Coronary artery (tissue), 2 donors: ENCODE data around the gene ABCA13.

Source experiments
- DNase-seq: peaks from one replicate; pipeline ENCODE4 v3.0.0-alpha.2; 2017; ENCODE audit warnings: low spot score
- H3K27ac ChIP-seq, 2 donors: fragments of 200-600 bp; sonication (generic); one replicate each; pipeline ENCODE4 v1.5.1; 2016 to 2019
- H3K4me3 ChIP-seq: fragments of 200-600 bp; sonication (generic); 2 replicates; pipeline ENCODE4 v1.5.1; 2016; ENCODE audit warnings: mild to moderate bottlenecking, moderate library complexity
- TF ChIP-seq, protein P1 (sequence below): fragments of 200-600 bp; sonication (generic); IDR thresholded peaks from one replicate; pipeline ENCODE4 v1.5.1; 2019; ENCODE audit warnings: antibody characterized with exemption

ABCA13 gene

DNA sequence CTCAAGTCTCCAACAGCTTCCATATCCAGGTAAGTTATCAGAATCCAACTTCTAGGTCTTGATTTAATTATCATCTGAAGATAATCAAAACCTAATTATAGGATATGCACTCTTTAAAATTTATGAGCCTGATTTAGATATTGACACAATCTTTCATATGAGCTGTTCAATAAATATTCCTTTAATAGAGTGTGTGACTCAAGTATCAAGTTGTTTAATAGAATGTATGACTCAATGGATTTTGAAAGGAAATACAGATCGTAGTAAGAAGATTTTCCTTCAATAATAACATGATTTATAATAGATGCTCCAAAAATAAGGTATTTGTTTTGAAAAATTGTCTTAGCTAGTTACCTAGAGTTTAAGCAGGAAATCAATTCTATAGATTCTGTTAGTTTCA is 97.8 kb downstream of the ABCA13 start:
- no peak for DNase-seq
- H3K4me3 ChIP-seq: no peak overlapping the region
- no peak overlapping the region for H3K27ac ChIP-seq
- TF ChIP-seq, protein P1, sequence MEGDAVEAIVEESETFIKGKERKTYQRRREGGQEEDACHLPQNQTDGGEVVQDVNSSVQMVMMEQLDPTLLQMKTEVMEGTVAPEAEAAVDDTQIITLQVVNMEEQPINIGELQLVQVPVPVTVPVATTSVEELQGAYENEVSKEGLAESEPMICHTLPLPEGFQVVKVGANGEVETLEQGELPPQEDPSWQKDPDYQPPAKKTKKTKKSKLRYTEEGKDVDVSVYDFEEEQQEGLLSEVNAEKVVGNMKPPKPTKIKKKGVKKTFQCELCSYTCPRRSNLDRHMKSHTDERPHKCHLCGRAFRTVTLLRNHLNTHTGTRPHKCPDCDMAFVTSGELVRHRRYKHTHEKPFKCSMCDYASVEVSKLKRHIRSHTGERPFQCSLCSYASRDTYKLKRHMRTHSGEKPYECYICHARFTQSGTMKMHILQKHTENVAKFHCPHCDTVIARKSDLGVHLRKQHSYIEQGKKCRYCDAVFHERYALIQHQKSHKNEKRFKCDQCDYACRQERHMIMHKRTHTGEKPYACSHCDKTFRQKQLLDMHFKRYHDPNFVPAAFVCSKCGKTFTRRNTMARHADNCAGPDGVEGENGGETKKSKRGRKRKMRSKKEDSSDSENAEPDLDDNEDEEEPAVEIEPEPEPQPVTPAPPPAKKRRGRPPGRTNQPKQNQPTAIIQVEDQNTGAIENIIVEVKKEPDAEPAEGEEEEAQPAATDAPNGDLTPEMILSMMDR: no peak

GRCh38 chr7:48274662-48275061 is 103.4 kb downstream of the ABCA13 start:
- no peak overlapping the region for H3K4me3 ChIP-seq
- DNase-seq: no peak
- TF ChIP-seq, protein P1: no peak
- H3K27ac ChIP-seq: no peak overlapping the region

DNA sequence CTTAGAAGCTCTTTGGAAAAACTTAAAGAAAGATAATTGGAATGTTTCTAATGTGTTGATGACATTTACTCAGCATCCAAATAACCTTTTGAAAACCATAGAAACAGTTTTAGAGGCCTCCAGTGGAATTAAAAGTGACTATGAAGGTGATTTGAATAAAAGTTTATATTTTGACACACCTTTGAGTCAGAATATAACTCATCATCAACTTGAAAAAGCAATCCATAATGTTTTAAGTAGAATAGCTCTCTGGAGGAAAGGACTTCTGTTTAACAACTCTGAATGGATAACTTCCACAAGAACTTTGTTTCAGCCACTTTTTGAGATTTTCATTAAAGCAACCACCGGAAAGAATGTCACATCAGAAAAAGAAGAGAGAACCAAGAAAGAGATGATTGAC is 108.2 kb downstream of the ABCA13 start:
- H3K4me3 ChIP-seq: no peak overlapping the region
- no peak for DNase-seq
- H3K27ac ChIP-seq: no peak overlapping the region
- TF ChIP-seq, protein P1: no peak

- no peak overlapping the region for H3K27ac ChIP-seq
- no peak for DNase-seq
- TF ChIP-seq, protein P1: no peak
Observed at GRCh38 chr7:48280100-48280499, 108.8 kb downstream of the ABCA13 start.

GRCh38 chr7:48285373-48285772 is 114.1 kb downstream of the ABCA13 start:
- H3K4me3 ChIP-seq: no peak overlapping the region
- TF ChIP-seq, protein P1: no peak
- DNase-seq: no peak
- H3K27ac ChIP-seq: no peak overlapping the region

More at GRCh38 chr7:48280100-48280499, 108.8 kb downstream of the ABCA13 start:
- no peak overlapping the region for H3K4me3 ChIP-seq

DNA sequence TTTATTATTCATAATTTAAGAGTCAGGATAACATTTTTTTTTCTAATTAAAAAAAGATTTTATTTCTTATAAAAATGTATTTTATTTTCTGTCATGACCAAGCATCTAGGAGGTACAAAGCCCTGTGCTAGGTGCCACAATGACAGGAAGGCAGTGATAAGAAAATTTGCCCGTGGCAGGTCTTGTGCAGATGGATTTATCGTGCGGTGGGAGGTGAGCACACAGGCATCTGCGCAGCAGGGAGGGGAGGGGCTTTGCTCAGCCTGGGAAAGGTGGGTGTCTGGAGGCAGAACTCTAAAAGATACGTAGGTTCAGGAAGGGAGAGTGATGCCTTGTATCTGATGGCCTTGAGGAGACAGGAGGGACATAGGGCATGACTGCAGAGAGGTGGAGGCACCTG is 115.6 kb downstream of the ABCA13 start:
- H3K27ac ChIP-seq: no peak overlapping the region
- TF ChIP-seq, protein P1: no peak
- no peak for DNase-seq

DNA sequence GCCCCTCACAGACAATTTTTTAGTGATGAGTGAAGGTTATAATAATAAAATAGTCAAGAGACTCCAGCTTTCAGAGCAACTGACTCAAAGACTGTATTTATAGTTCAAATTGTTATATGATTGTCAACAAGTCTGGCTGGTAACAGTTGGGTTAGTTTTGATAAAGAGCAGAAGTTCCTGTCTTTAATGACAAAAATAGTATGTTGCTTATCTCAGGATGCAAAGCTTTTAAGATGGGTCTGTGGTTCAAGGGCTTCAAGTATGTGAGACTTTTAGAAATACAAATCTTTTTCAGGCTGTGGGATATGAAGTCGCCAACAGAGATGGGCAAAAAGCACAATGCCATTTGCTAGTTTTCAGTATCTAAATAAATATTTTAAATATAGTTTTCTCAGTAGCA is 118.4 kb downstream of the ABCA13 start:
- Histone ChIP-seq H3K27ac (no peak overlapping the region), H3K4me3 (no peak overlapping the region)
- DNase-seq: no peak
- TF ChIP-seq, protein P1: no peak

More for the DNA sequence above, 115.6 kb downstream of the ABCA13 start:
- no peak overlapping the region for H3K4me3 ChIP-seq
